SU-DHL-6 (cell line): ENCODE results near the gene BEST2.

Experiments
- CTCF ChIP-seq: fragments of 200-600 bp; sonication (generic); IDR thresholded peaks from one replicate; pipeline ENCODE4 v1.5.1; 2017; ENCODE audit warnings: antibody characterized with exemption, mild to moderate bottlenecking, low read length, moderate library complexity; ENCODE audit not compliant: insufficient read depth, poor library complexity, severe bottlenecking
- EZH2phosphoT487 ChIP-seq: fragments of 200-600 bp; sonication (generic), shearing (Covaris generic); conservative IDR thresholded peaks from 2 replicates; pipeline ENCODE4 v1.6.1; 2018; ENCODE audit warnings: mild to moderate bottlenecking, antibody characterized with exemption, low read length, moderate library complexity, mixed read lengths

GRCh38 chr19:12800923-12801465 lies 49.4 kb downstream of the BEST2 start:
- no peak for TF ChIP-seq EZH2phosphoT487
- no peak for TF ChIP-seq CTCF
